Measurements from ENCODE around the gene ROPN1L. TPM values are rescaled to one million over a fixed set of nuclear protein-coding genes. Genes with fewer than 3 reads are reported as not detected.
A peak's percentile ranks its signal among the peaks of the same experiment; 100 is the strongest.

The ROPN1L gene
- total RNA-seq, 1 experiment from 2014 or later: 3.6 TPM

DNA sequence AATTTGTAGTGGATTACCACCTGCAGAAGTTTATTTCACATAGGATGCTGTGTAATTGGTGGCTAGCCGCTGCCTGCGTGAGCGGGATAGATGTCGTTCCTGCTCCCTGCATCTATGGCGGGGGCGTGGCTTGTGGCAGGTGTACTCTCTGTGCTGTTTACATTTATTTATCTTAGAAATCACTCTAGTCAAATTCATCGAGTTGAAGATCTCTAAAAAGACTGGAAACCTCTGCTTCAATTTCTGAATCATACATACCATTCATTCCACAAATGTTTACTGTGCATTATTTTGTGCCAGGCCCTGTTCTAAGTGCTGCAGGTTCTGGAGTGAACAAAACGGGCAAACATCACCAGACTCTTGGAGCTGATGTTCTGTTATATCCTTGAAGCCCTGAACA, 11.9 kb downstream of the ROPN1L start:
- in situ Hi-C loops (cut with HindIII; ENCODE audit: low pct_unique_long_range_greater_than_20kb, low sequenced_read_pairs): loop anchor here (10.0 kb wide), 1 partner anchor 171 kb away; no protein-coding TSS in a partner anchor
- peak; percentile 34 for DNase-seq (ENCODE audit: low read depth)

DNA sequence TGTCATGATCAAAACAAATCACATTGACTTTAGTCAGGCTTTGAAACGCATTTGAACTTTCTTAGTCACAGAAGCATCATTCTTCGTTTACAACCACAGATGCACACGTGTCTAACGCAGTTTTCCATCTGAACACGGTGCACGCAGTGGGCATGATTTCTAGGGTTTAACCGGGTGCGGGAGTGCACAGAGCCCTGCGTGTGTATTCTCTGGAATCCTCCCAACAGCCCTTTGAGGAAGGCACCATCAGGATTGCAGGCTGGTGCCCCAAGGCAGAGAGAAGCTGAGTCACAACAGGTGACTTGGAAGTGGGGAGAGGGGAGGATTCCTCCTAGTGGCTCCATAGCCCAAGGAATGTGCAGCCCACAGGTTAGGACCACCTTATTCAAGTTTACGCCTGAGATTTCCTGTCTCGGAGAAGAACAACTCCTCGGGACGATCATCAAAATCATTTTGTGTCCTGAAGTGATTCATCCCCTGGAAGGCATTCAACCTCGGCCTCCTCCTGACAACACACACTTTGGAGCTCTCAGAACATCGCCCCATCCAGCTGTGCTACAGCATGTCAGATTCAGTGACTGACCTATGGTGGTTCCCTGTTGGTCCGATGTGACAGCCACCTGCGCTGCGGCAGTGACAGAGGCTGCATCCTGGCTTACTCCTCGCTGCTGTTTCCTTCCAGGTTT, 13.1 kb downstream of the ROPN1L start:
- peak; percentile 40 for DNase-seq (ENCODE audit: low read depth)
- in situ Hi-C loops (cut with HindIII; ENCODE audit: low pct_unique_long_range_greater_than_20kb, low sequenced_read_pairs): loop anchor here (10.0 kb wide), 1 partner anchor 170 kb away; no protein-coding TSS in a partner anchor

DNA sequence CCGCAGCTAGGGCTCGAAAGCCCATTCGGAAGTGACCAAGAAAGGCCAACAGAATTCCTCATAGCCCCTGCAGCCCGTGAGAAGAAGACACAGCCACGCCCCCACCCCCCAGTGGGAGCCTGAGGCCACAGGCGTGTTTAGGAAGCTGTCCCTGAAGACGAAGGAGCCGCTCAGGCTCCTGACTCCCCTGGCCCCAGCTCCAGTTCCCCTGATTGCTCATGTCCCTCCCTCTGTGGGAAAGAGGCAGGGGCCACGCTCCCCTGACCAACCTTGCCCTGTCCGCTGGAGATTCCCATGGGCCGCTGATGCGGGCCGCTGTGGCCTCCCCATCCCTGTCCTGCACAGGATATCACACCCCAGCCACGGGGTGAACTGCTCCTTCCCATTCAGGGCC, 13.6 kb downstream of the ROPN1L start:
- in situ Hi-C loops (cut with HindIII; ENCODE audit: low pct_unique_long_range_greater_than_20kb, low sequenced_read_pairs): loop anchor here (10.0 kb wide), 1 partner anchor 170 kb away; no protein-coding TSS in a partner anchor
- DNase-seq (ENCODE audit: low read depth): no peak

DNA sequence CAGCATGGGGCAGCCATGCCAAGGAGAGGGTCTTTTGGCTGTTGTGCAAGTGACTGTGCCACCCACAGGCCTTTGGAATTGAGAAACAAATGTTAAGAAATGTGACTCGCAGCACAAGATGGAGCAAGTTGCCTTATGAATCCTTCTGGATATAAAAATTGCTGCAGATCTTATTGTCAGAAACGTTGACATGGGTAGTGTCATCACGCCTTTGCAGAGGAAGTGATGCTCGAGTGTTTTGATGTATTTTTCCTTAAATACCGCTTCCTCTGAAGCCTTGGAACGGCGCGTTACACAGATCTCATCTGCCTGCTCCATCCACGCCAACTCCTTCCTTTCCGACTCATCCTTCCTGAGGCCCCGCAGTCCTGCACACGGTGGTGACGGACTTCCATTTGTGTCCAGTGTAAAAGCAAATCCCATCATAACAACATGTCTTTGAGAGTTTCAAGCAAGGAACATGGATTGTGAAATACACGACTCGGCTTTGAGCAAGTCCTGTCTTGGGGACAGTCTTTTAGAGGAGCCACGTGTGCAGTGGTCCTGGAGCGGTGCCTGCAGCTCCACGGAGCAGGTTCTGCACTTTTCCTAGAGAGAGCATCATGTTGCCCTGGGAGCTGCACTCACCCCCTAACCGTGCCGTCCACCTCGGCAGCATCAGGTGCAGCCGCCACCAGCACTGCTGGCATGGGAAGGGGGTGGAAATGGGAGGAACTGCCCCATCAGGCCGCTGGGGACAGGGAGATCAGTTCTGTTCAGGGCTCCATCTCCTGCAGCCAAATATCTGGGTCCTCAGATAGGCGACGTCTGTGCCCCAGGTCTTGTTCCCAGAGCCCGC, 15.1 kb downstream of the ROPN1L start:
- DNase-seq (ENCODE audit: low read depth): no peak
- in situ Hi-C loops (cut with HindIII; ENCODE audit: low pct_unique_long_range_greater_than_20kb, low sequenced_read_pairs): loop anchor here (10.0 kb wide), 1 partner anchor 168 kb away; no protein-coding TSS in a partner anchor

DNA sequence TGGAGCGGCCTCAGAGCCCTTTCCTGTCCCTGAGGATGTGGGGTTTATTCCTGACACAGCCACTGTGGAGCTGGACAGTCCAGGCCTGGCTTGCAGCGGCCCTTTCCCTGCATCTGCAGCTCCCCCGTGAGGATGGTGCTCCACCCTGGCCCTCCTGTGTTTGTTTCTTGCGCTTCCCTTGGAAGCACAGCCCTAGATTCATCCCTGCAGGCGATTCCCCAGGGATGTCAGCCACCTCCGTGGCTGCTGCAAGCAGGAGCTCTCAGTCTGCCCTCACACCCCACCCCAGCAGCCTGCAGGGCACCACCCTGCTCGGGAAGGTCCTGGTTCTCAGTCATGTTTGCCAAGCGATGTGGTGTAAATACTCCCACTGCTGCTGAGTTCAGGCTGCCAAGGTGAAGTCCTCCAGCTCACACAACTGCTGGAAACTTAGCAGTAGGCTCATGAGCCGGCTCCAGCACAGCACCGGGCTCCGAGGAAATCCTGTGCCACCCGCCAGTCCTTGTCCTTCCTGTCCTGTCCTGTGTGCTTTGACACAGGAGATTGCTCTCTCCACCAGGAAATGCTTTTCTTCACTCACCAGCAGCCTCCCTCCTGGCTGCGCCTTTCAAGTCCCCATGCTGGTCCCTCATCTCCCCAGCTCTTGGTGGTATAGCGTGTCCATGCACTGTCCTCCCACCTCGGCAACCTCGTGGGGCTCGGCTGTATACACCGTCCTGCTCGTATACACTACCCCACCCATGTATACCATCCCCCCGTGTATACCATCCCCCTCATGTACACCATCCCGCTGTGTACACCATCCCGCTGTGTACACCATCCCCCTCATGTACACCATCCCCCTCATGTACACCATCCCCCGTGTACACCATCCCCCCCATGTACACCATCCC, 16.2 kb downstream of the ROPN1L start:
- in situ Hi-C loops (cut with HindIII; ENCODE audit: low pct_unique_long_range_greater_than_20kb, low sequenced_read_pairs): loop anchor here (10.0 kb wide), 1 partner anchor 167 kb away; no protein-coding TSS in a partner anchor
- DNase-seq (ENCODE audit: low read depth): no peak

DNA sequence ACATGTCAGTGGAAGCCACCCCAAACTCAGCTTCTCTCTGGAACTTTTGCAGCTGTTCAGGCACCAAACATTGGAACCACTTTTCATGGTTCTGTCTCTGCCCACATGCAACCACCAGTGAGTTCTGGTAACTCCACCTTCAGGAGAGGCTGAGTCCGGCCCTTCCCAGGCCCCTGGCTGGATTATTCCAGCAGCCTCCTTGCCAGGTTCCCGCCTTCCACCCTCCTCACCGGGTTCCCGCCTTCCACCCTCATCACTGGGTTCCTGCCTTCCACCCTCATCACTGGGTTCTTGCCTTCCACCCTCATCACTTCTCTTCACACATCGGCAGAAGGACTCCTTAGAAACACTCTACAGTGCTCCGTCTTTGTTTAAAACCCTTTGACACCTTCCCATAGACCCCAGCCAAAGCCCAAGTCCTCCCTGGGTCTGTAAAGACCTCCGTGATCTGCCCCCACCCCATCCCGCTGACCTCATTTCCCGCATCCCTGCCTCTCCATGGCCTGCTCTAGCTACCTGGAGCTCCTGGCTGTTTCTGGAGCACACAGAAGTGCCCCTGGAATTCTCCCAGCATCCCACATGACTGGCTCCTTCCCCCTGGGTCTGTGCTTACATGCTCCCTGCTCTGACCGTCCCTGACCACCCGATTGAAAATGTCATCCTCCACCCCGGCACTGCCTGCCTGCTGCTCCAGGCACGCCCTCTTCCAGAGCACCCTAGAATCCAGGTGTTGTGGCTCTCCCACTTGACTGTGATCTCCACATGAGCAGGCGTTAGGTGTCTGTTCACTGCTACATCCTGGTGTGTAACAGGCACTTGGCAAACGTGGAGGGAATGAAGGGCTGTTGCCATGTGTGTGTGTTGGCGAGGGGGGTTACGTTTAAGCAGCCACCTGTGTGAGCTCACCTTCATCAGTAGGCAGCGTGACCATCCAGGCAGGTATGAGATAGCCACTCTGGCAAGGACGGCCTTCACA, 17.7 kb downstream of the ROPN1L start:
- no peak for DNase-seq (ENCODE audit: low read depth)
- in situ Hi-C loops (cut with HindIII; ENCODE audit: low pct_unique_long_range_greater_than_20kb, low sequenced_read_pairs): loop anchor here (10.0 kb wide), 1 partner anchor 165 kb away; no protein-coding TSS in a partner anchor

DNA sequence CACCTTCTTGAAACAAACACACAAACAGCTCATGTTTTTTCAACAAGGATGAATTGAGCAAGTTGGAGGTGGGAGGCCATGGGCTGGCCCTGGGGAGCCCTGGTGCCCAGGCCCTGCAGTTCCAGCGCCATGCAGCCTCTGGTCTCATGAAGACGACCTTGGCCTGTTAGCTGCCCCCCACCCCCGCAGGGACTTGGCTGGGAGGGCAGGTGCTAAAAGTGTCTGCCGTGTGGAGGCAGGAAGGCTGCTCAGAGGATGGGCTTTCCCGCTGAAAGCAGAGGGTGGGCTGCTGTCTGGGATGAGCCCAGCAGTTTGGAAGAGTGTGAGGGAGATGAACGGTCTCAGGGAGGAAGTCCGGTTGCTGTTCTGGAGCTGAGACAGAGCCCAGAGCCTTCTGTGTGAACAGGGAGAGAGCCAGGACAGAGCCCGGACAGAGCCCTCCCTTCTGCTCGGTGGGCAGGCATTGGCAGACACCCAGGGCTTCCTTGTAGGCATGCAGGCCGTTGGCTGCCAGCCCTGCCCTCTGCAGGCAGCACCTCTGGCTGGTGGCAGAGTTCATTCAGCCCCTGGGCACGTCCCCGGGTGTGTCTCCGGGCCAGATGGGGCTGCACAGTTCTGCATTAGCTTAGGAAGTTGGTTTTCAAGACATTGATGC, 18.7 kb downstream of the ROPN1L start:
- in situ Hi-C loops (cut with HindIII; ENCODE audit: low pct_unique_long_range_greater_than_20kb, low sequenced_read_pairs): no loop called here
- DNase-seq (ENCODE audit: low read depth): no peak

DNA sequence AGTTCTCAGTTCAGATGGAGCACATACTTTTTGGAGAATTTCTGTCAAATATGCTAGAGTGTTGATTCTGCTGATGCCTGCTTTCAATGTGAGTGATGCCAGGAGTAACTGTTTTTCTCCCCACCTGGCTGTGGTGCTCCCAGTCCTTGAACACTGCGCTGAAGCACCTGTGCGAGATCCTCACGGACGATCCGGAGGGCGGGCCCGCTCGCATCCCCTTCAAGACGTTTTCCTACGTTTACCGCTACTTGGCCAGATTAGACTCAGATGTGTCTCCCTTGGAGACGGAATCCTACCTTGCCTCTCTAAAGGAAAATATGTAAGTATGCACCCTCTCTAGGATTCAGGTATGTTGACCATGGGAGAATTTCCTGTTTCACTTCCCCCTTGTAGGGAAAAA, 19.4 kb downstream of the ROPN1L start:
- in situ Hi-C loops (cut with HindIII; ENCODE audit: low pct_unique_long_range_greater_than_20kb, low sequenced_read_pairs): no loop called here
- DNase-seq (ENCODE audit: low read depth): no peak

DNA sequence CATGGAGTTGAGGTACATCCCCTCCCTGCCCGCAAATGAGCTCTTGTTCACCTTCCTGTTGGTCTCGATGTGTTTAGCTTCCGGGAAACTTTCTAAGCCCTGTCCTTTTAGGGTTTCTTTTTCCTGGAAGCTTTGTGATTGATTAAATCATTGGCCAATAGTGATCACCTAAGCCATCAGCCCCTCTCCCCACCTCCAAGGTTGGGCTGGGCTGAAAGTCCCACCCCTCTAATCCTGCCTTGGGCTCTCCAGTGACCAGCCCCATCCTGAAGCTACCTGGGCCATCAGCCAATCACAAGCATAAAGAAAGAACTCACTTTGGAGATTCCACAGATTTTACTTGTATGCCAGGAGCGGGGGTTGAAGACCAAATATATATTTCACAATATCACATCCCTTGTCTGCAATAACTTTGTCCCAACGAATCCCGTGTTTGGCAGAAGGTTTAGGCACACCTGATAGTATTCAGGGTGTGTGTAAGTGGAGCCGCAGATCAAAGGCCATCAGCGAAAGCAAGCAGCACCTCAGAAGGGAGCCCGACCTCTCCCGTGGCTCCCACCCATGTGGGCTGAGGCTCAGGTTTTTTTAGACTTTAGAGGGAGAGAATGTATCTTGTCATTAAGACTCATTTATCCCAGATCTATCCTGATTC, 20.4 kb downstream of the ROPN1L start:
- in situ Hi-C loops (cut with HindIII; ENCODE audit: low pct_unique_long_range_greater_than_20kb, low sequenced_read_pairs): no loop called here
- DNase-seq (ENCODE audit: low read depth): no peak

DNA sequence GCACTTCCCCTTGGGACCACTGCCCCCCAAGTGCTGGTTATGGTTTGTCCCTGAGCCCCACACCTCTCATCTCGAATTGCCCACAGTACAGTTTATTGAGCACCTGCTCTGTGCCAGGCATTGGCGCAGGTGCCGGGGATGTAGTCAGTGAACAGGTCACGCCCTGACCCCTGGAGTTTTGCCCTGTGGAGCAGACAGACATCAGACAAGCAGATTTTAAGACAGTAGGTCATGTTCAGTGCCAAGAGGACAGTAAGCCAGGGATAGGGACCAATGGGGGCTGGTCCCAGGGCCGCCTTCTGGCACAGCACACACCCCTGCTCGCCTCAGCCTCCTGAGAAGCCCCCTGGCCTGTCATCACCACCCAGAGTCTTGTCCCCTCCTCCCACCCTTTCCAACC, 21.9 kb downstream of the ROPN1L start:
- DNase-seq (ENCODE audit: low read depth): no peak
- in situ Hi-C loops (cut with HindIII; ENCODE audit: low pct_unique_long_range_greater_than_20kb, low sequenced_read_pairs): no loop called here

DNA sequence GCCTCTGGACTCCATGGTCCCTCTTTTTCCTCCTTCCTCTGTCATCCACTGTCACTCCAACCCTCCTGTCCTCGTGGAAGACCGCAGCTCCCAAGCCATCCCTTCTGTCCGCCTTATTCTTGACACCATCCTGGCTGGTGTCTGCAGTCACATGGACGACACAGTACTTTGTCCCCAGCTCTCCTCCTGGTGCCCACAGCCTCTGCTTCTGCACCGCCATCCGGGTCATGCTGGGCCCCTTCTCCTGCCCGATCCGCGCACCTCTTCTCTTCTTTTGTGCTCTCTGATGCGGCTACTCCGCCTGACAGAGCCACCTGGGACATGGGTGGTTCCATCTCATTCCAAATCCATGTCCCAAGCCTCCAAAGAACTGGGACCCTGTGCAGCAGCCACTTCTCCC, 22.5 kb downstream of the ROPN1L start:
- no peak for DNase-seq (ENCODE audit: low read depth)
- in situ Hi-C loops (cut with HindIII; ENCODE audit: low pct_unique_long_range_greater_than_20kb, low sequenced_read_pairs): no loop called here

DNA sequence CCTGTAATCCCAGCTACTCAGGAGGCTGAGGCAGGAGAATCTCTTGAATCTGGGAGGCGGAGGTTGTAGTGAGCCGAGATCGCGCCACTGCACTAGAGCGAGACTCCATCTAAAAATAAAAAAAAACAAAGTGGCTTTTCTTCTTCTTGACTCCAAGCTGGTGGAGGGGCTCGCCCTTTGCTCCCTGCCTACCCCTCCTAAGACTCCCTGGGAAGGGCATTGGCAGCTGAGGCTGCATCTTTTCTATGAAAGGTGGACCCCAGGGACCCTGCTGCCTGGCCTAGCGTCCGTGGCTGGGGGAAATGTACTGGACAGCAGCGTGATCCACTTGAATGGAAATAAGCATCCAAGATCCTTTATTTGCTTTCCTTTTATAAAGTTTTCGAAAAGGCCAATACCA, 24.0 kb downstream of the ROPN1L start:
- in situ Hi-C loops (cut with HindIII; ENCODE audit: low pct_unique_long_range_greater_than_20kb, low sequenced_read_pairs): no loop called here
- DNase-seq (ENCODE audit: low read depth): no peak

DNA sequence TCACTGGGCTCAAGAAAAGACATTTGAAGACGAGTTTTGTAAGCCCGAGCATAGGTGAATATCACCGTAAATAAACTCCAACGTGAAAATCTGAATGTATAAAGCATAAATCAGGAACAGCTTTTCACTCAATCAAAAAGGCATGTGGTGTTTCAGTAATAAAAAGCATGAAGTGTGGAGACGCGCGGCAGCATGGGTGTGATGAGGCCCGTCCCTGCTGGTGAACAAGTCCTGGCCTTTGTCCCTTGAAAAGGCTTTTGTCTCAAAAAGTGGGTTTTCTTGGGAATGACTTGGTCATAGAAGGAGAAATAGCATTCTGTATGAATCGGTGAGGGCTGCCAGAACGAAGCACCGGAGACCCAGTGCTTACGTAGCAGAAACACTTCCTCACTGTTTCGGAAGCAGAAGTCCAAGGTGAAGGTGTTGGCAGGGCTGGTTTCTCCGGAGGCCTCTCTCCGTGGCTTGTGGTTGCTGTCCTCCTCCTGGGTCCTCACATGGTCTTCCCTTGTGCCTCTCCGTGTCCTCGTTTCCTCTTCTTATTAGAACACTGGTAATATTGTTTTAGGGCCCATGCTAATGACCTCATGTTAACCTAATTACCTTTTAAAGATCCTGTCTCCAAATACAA, 24.9 kb downstream of the ROPN1L start:
- in situ Hi-C loops (cut with HindIII; ENCODE audit: low pct_unique_long_range_greater_than_20kb, low sequenced_read_pairs): no loop called here
- DNase-seq (ENCODE audit: low read depth): no peak

DNA sequence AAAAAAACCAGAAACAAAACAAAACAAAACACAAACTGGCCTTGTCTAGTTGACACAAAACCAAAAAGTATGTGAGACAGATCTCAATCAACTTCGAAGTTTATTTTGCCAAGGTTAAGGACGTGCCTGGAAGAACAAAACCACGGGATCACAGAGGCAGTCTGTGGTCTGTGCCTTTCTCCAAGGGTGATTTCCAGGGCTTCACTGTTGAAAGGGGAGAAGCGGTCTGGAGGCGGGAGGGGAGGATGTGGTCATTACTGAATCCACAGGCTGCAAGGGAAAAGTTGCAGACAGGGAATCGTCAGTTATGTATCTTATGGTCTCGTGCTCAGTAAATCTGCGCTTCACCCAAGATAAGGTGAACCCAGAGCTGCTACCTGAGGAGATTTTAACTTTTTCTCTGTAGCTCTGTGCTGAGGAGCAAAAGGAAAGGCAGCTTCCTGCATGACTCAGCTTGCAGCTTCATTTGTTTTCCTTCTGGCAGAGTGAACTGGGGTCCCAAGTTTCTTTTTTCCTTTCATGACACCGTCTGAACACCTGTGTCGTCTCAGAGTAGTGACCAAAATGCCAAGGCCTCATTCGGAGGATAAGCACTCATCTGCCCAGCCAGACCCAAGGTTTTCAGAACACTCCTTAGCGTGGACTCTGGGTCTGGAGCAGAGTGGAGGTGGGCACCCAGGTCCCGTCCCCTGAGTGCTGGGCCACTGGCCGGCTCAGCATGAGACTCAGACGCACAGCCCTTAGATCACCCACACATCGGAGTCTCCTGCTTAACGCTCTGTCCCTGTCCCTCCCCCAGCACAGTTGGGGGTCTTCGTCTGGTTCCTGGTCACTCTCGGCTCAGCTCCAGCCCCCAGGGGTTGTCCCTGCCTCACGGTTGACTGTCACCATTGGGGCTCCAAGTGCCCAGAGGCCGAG, 25.9 kb downstream of the ROPN1L start:
- DNase-seq (ENCODE audit: low read depth): peak; percentile 78
- in situ Hi-C loops (cut with HindIII; ENCODE audit: low pct_unique_long_range_greater_than_20kb, low sequenced_read_pairs): no loop called here

DNA sequence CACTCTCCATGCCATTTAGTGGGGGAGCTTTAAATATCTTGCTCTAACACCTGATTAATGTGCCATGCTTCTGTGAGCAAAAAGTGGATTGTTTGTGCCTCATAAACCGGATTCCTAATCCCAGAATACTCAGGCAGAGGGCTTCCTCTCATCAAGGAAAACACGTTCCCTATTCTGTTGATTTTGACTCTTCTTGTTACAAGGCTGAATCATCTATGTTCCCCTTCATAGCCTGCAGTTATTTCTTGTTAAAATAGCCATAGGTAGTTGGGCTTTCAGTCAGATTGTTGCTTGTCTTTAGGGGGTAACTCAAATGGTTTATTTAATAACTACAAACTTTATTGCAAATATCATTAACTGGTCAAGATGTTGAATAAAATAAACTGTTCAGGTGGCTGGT, 26.6 kb downstream of the ROPN1L start:
- DNase-seq (ENCODE audit: low read depth): no peak
- in situ Hi-C loops (cut with HindIII; ENCODE audit: low pct_unique_long_range_greater_than_20kb, low sequenced_read_pairs): no loop called here

Measured in Caki2 (cell line).